B cell (primary cell): Measurements from ENCODE around the gene PIAS2. TPM values are rescaled to one million over a fixed set of nuclear protein-coding genes. Genes with fewer than 3 reads are reported as not detected.

Source experiments
- ATAC-seq: fragments of 200-7000 bp; cut with Tn5 transposase; one replicate; pipeline ENCODE4 v1.10.0; 2021; ENCODE audit warnings: low read depth, mild to moderate bottlenecking, moderate number of reproducible peaks, moderate library complexity
- CTCF ChIA-PET: fragments of 350-600 bp; sonication (Branson Sonifier 250); formaldehyde crosslinking; loops from one replicate; lab custom pipeline; 2021; ENCODE audit warnings: antibody characterized with exemption, inconsistent platforms; lab: Charles Lee
- POLR2A ChIA-PET: fragments of 350-600 bp; sonication (Branson Sonifier 250); formaldehyde crosslinking; loops from one replicate; lab custom pipeline; 2021; ENCODE audit warnings: antibody characterized with exemption; lab: Charles Lee
- DNase-seq: peaks from one replicate; pipeline ENCODE4 v3.0.0; 2013
- H2AFZ ChIP-seq: 2 replicates; pipeline ENCODE4 v1.6.1; 2012; ENCODE audit warnings: mild to moderate bottlenecking, low read depth, low read length; ENCODE audit not compliant: insufficient read depth, poor library complexity, severe bottlenecking
- H3K27ac ChIP-seq, 2 donors: 1 replicate in 1 of 2; 2 replicates in 1 of 2; pipeline ENCODE4 v1.5.1; 2012 to 2013; ENCODE audit warnings: low read length in 2 of 2, mild to moderate bottlenecking in 2 of 2, moderate library complexity in 1 of 2
- H3K27me3 ChIP-seq, 4 experiments: fragments of 200-600 bp in 1 of 4; sonication (generic) in 1 of 4; replicated peaks in 1 of 4; 1 replicate in 2 of 4; 2 replicates in 2 of 4; pipeline versions ENCODE4 v1.6.1 to v1.7.0; 2013 to 2016; ENCODE audit warnings: low read length in 3 of 4, mild to moderate bottlenecking in 2 of 4, mixed read lengths in 1 of 4, moderate library complexity in 1 of 4; ENCODE audit not compliant: insufficient read depth in 4 of 4, control insufficient read depth in 3 of 4; ENCODE audit errors: control extremely low read depth in 1 of 4
- H3K36me3 ChIP-seq, 2 experiments: replicated peaks in 1 of 2; 1 replicate in 1 of 2; 2 replicates in 1 of 2; pipeline versions ENCODE4 v1.6.1 to v1.7.1; 2013; ENCODE audit warnings: low read length in 1 of 2; ENCODE audit not compliant: insufficient read depth in 2 of 2, control insufficient read depth in 1 of 2; ENCODE audit errors: control extremely low read depth in 1 of 2, extremely low read depth in 1 of 2
- H3K4me1 ChIP-seq, 2 donors: fragments of 200-600 bp in 1 of 2; sonication (generic) in 1 of 2; 1 replicate in 1 of 2; 2 replicates in 1 of 2; pipeline versions ENCODE4 v1.5.1 to v1.6.1; 2013 to 2017; ENCODE audit warnings: low read length in 2 of 2; ENCODE audit not compliant: control insufficient read depth in 2 of 2, insufficient read depth in 2 of 2
- H3K4me2 ChIP-seq: replicated peaks from 2 replicates; pipeline ENCODE3; 2012; ENCODE audit warnings: mild to moderate bottlenecking, low read depth, low read length; ENCODE audit not compliant: poor library complexity, severe bottlenecking
- H3K4me3 ChIP-seq, 5 experiments: fragments of 200-600 bp in 1 of 5; sonication (generic) in 1 of 5; 1 replicate in 3 of 5; 2 replicates in 2 of 5; pipeline versions ENCODE4 v1.5.1 to v1.7.0; 2011 to 2016; ENCODE audit warnings: low read length in 4 of 5, mild to moderate bottlenecking in 4 of 5, low read depth in 2 of 5, control low read depth in 1 of 5, moderate library complexity in 1 of 5; ENCODE audit not compliant: insufficient read depth in 1 of 5; ENCODE audit errors: control extremely low read depth in 1 of 5, extremely low read depth in 1 of 5
- H3K79me2 ChIP-seq: fragments of 200-600 bp; sonication (generic); one replicate; pipeline ENCODE4 v1.6.0; 2016; ENCODE audit warnings: low read length; ENCODE audit not compliant: control insufficient read depth, insufficient read depth
- H3K9ac ChIP-seq: fragments of 200-600 bp; sonication (generic); 2 replicates; pipeline ENCODE4 v1.6.1; 2017; ENCODE audit warnings: mild to moderate bottlenecking, low read length, moderate library complexity
- H3K9me3 ChIP-seq, 3 donors: one replicate each; pipeline versions ENCODE4 v1.6.1 to v1.7.1; 2013; ENCODE audit warnings: low read length in 2 of 3; ENCODE audit not compliant: control insufficient read depth in 2 of 3, insufficient read depth in 1 of 3; ENCODE audit errors: control extremely low read depth in 1 of 3
- H4K20me1 ChIP-seq: 2 replicates; pipeline ENCODE4 v1.6.0; 2012; ENCODE audit warnings: mild to moderate bottlenecking, low read length; ENCODE audit not compliant: insufficient read depth, control insufficient read depth, poor library complexity, severe bottlenecking
- H3K27ac Mint-ChIP-seq: one replicate; pipeline ENCODE4 v1.8.0; 2021; ENCODE audit warnings: mixed read lengths
- H3K27me3 Mint-ChIP-seq: one replicate; pipeline ENCODE4 v1.8.0; 2021; ENCODE audit warnings: mixed read lengths
- H3K4me1 Mint-ChIP-seq: one replicate; pipeline ENCODE4 v1.8.0; 2021; ENCODE audit warnings: mixed read lengths
- H3K4me3 Mint-ChIP-seq: one replicate; pipeline ENCODE4 v1.8.0; 2021; ENCODE audit warnings: mixed read lengths
- H3K9me3 Mint-ChIP-seq: one replicate; pipeline ENCODE4 v1.8.0; 2022; ENCODE audit warnings: mixed read lengths; ENCODE audit not compliant: insufficient read depth
- CTCF ChIP-seq: fragments of 200-600 bp; IDR thresholded peaks from one replicate; pipeline ENCODE4 v1.8.0; 2022; ENCODE audit warnings: antibody characterized with exemption, mild to moderate bottlenecking
- EZH2 ChIP-seq: IDR thresholded peaks from 2 replicates; pipeline ENCODE4 v1.6.1; 2012; ENCODE audit warnings: borderline replicate concordance, low read depth, mild to moderate bottlenecking, moderate library complexity, low read length; ENCODE audit not compliant: insufficient read depth, poor library complexity, severe bottlenecking
- WGBS: methylation state at CpG from one replicate; pipeline ENCODE4 v1.1.5; 2013; ENCODE audit warnings: missing lambda C conversion rate; ENCODE audit not compliant: insufficient coverage; 5-methylcytosine and 5-hydroxymethylcytosine counted together
- intact Hi-C: fragments of 100-400 bp; cut with micrococcal nuclease; formaldehyde crosslinking; loops from one replicate; pipeline ENCODE4 v1.10.0; 2022
- polyA plus RNA-seq: library from polyadenylated mRNA; depleted of rRNA; stranded (reverse); fragments of >200 nt; gene quantifications from 2 replicates; pipeline ENCODE4 v1.2.3, GENCODE V29; 2012
- total RNA-seq, 2 donors: library from RNA; stranded (reverse); fragments of 120-200 nt in 1 of 2; gene quantifications; 1 replicate in 1 of 2; 2 replicates in 1 of 2; pipeline versions ENCODE4 v1.2.3 to v1.2.4, GENCODE V29; 2013 to 2022

The PIAS2 gene
- total and polyA plus RNA-seq, 2 donors (not counting 1 experiment from before 2014, with no cell fraction given), result 7.3 to 51.1 TPM

- no peaks in the 10 kb centered on the region for H3K36me3 ChIP-seq
- peaks cover 2 to 7% of the 10 kb centered on the region in 2 donors for H3K4me1 ChIP-seq
- peaks cover 84% of the 10 kb centered on the region for H3K79me2 ChIP-seq
- intact Hi-C loops, result no loop called here
- no peak for TF ChIP-seq CTCF
- no peak for TF ChIP-seq EZH2
- 100% methylated on average over 1 of the region's 3 CpGs for WGBS
- H3K4me1 Mint-ChIP-seq, result peaks cover 34% of the 10 kb centered on the region
- ATAC-seq (no peak), DNase-seq (no peak)
- CTCF ChIA-PET, result interaction anchor here (0.7 kb wide), 1 partner anchor 224 kb away, joined by 3 read pairs; no protein-coding TSS in a partner anchor
- no peak overlapping the region for H2AFZ ChIP-seq
- no peak overlapping the region for H3K4me2 ChIP-seq
- H3K27ac Mint-ChIP-seq, result no peak overlapping the region
- H3K9me3 ChIP-seq, result no peaks in the 10 kb centered on the region
- no peak overlapping the region for H3K9ac ChIP-seq
- no peak overlapping the region for H3K4me3 Mint-ChIP-seq
- peaks cover 11% of the 10 kb centered on the region for H4K20me1 ChIP-seq
- H3K27ac ChIP-seq, result no peak overlapping the region
- POLR2A ChIA-PET, result no interaction called here
- no peaks in the 10 kb centered on the region for H3K9me3 Mint-ChIP-seq
- H3K27me3 Mint-ChIP-seq, result no peaks in the 10 kb centered on the region
- H3K4me3 ChIP-seq, result no peak overlapping the region
- H3K27me3 ChIP-seq, result no peaks in the 10 kb centered on the region
Observed at GRCh38 chr18:46910856-46911255, 6.5 kb downstream of the PIAS2 start.

- H3K79me2 ChIP-seq, result peaks cover 82% of the 10 kb centered on the region
- peaks cover 11% of the 10 kb centered on the region for H4K20me1 ChIP-seq
- no peaks in the 10 kb centered on the region for H3K27me3 ChIP-seq
- H3K9me3 ChIP-seq, result no peaks in the 10 kb centered on the region
- no peak overlapping the region for H3K4me3 ChIP-seq
- no peaks in the 10 kb centered on the region for H3K27me3 Mint-ChIP-seq
- H3K27ac ChIP-seq, result no peak overlapping the region
- peaks cover 22% of the 10 kb centered on the region for H3K4me1 Mint-ChIP-seq
- CTCF ChIA-PET, result no interaction called here
- intact Hi-C loops, result no loop called here
- no peak overlapping the region for H3K9ac ChIP-seq
- H2AFZ ChIP-seq, result no peak overlapping the region
- H3K4me2 ChIP-seq, result no peak overlapping the region
- TF ChIP-seq CTCF, result no peak
- TF ChIP-seq EZH2, result no peak
- H3K27ac Mint-ChIP-seq, result no peak overlapping the region
- POLR2A ChIA-PET, result no interaction called here
- whole genome bisulfite sequencing, result no CpG with 5 or more reads among the region's 3 CpGs
- ATAC-seq (no peak), DNase-seq (no peak)
- H3K36me3 ChIP-seq, result no peaks in the 10 kb centered on the region
- no peaks in the 10 kb centered on the region for H3K9me3 Mint-ChIP-seq
- no peak overlapping the region for H3K4me3 Mint-ChIP-seq
- H3K4me1 ChIP-seq, result no peaks in the 10 kb centered on the region
Observed at GRCh38 chr18:46909497-46909896, 7.8 kb downstream of the PIAS2 start.
